Transverse colon (tissue), 4 donors: ENCODE results near the gene STON2.

Experiments
- POLR2AphosphoS5 ChIP-seq, 3 donors: sonication (generic); formaldehyde crosslinking; IDR thresholded peaks; one replicate each; pipeline ENCODE4 v1.6.1; 2016; ENCODE audit warnings: antibody characterized with exemption in 3 of 3
- TF ChIP-seq, protein P1 (sequence below), 5 experiments: fragments of 200-600 bp in 3 of 5; fragments of 450-650 bp in 2 of 5; sonication (generic) in 3 of 5; IDR thresholded peaks; 1 replicate in 2 of 5; 2 replicates in 3 of 5; pipeline ENCODE4 v1.5.1; 2016 to 2017; ENCODE audit warnings: antibody characterized with exemption in 5 of 5, inconsistent platforms in 3 of 5, mild to moderate bottlenecking in 2 of 5, moderate library complexity in 1 of 5

- TF ChIP-seq POLR2AphosphoS5 (IDR thresholded peaks at IDR 0.05) = no peak
- TF ChIP-seq, protein P1, sequence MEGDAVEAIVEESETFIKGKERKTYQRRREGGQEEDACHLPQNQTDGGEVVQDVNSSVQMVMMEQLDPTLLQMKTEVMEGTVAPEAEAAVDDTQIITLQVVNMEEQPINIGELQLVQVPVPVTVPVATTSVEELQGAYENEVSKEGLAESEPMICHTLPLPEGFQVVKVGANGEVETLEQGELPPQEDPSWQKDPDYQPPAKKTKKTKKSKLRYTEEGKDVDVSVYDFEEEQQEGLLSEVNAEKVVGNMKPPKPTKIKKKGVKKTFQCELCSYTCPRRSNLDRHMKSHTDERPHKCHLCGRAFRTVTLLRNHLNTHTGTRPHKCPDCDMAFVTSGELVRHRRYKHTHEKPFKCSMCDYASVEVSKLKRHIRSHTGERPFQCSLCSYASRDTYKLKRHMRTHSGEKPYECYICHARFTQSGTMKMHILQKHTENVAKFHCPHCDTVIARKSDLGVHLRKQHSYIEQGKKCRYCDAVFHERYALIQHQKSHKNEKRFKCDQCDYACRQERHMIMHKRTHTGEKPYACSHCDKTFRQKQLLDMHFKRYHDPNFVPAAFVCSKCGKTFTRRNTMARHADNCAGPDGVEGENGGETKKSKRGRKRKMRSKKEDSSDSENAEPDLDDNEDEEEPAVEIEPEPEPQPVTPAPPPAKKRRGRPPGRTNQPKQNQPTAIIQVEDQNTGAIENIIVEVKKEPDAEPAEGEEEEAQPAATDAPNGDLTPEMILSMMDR (IDR thresholded peaks at IDR 0.05) = no peak
Measured at GRCh38 chr14:81301371-81301770, 98.8 kb downstream of the STON2 start.
